ENCODE results near the gene CNGB1. TPM values are rescaled to one million over a fixed set of nuclear protein-coding genes. Genes with fewer than 3 reads are reported as not detected.

The CNGB1 gene
- total RNA-seq, 1 donor from 2014 or later, result not detected

GRCh38 chr16:58001781-58002415 is 31.0 kb upstream of the CNGB1 start:
- Mint-ChIP-seq H3K4me1 (ENCODE audit: low read depth) (peaks cover 35% of the 10 kb centered on the region), H3K9me3 (peaks cover 4% of the 10 kb centered on the region), H3K27ac (peak overlapping the region; percentile 90)

GRCh38 chr16:58000706-58001676 is 30.1 kb upstream of the CNGB1 start, which contains the start of gene USB1:
Gene USB1, plus strand, starts transcription at chr16:58001407. Its CDS starts 77 bp downstream, at chr16:58001484.
- peak; percentile 83 for DNase-seq (ENCODE audit: low spot score)

More at GRCh38 chr16:58001781-58002415, 31.0 kb upstream of the CNGB1 start:
- intact Hi-C loops (cut with micrococcal nuclease), result loop anchor here (1.0 to 5.0 kb wide), 6 partner anchors 103 to 425 kb away; partner anchors contain the start of gene KATNB1
- Mint-ChIP-seq H3K27me3 (ENCODE audit: low read depth) (no peaks in the 10 kb centered on the region), H3K4me3 (ENCODE audit: low read depth) (peak overlapping the region; percentile 92), H3K36me3 (ENCODE audit: low read depth) (peaks cover 36% of the 10 kb centered on the region)
- DNase-seq (ENCODE audit: low spot score), result no peak

GRCh38 chr16:57999971-58000705 is 29.2 kb upstream of the CNGB1 start, which contains the start of gene ZNF319:
Gene ZNF319, minus strand, starts transcription at chr16:58000672. Its CDS starts 2,407 bp downstream, at chr16:57998265.
- Mint-ChIP-seq H3K4me1 (ENCODE audit: low read depth) (peaks cover 40% of the 10 kb centered on the region), H3K4me3 (ENCODE audit: low read depth) (peak within 1 kb of the TSS; percentile 92), H3K27ac (peak within 1 kb of the TSS; percentile 90), H3K27me3 (ENCODE audit: low read depth) (no peaks in the 10 kb centered on the region), H3K36me3 (ENCODE audit: low read depth) (peaks cover 32% of the 10 kb centered on the region), H3K9me3 (no peaks in the 10 kb centered on the region)
- no peak for DNase-seq (ENCODE audit: low spot score)
- intact Hi-C loops (cut with micrococcal nuclease), result loop anchor here (1.0 to 5.0 kb wide), 4 partner anchors 15 to 423 kb away; no protein-coding TSS in a partner anchor

More at GRCh38 chr16:58000706-58001676, 30.1 kb upstream of the CNGB1 start, which contains the start of gene USB1:
- Mint-ChIP-seq H3K27ac (peak within 1 kb of the TSS; percentile 90), H3K36me3 (ENCODE audit: low read depth) (peaks cover 31% of the 10 kb centered on the region), H3K9me3 (no peaks in the 10 kb centered on the region), H3K27me3 (ENCODE audit: low read depth) (no peaks in the 10 kb centered on the region), H3K4me3 (ENCODE audit: low read depth) (peak within 1 kb of the TSS; percentile 92), H3K4me1 (ENCODE audit: low read depth) (peaks cover 35% of the 10 kb centered on the region)
- intact Hi-C loops (cut with micrococcal nuclease), result loop anchor here (1.0 to 5.0 kb wide), 7 partner anchors 16 to 424 kb away; partner anchors contain the start of gene KATNB1

- Mint-ChIP-seq H3K4me1 (ENCODE audit: low read depth) (peaks cover 41% of the 10 kb centered on the region), H3K27me3 (ENCODE audit: low read depth) (no peaks in the 10 kb centered on the region), H3K9me3 (no peaks in the 10 kb centered on the region), H3K4me3 (ENCODE audit: low read depth) (peak overlapping the region; percentile 71), H3K36me3 (ENCODE audit: low read depth) (peaks cover 31% of the 10 kb centered on the region), H3K27ac (peak overlapping the region; percentile 32)
- DNase-seq (ENCODE audit: low spot score), result peak; percentile 33
- intact Hi-C loops (cut with micrococcal nuclease), result no loop called here
Observed at GRCh38 chr16:57999366-57999970, 28.5 kb upstream of the CNGB1 start.

GRCh38 chr16:57998992-57999365 is 28.1 kb upstream of the CNGB1 start:
- Mint-ChIP-seq H3K27me3 (ENCODE audit: low read depth) (no peaks in the 10 kb centered on the region), H3K36me3 (ENCODE audit: low read depth) (peaks cover 28% of the 10 kb centered on the region), H3K4me1 (ENCODE audit: low read depth) (peaks cover 42% of the 10 kb centered on the region)

GRCh38 chr16:57998486-57998885 is 27.6 kb upstream of the CNGB1 start:
- Mint-ChIP-seq H3K27ac (peak overlapping the region; percentile 32), H3K4me3 (ENCODE audit: low read depth) (peak overlapping the region; percentile 71), H3K9me3 (no peaks in the 10 kb centered on the region), H3K27me3 (ENCODE audit: low read depth) (no peaks in the 10 kb centered on the region), H3K4me1 (ENCODE audit: low read depth) (peaks cover 38% of the 10 kb centered on the region), H3K36me3 (ENCODE audit: low read depth) (peaks cover 25% of the 10 kb centered on the region)
- intact Hi-C loops (cut with micrococcal nuclease), result no loop called here
- DNase-seq (ENCODE audit: low spot score), result peak; percentile 65

More at GRCh38 chr16:57998992-57999365, 28.1 kb upstream of the CNGB1 start:
- Mint-ChIP-seq H3K27ac (peak overlapping the region; percentile 32), H3K4me3 (ENCODE audit: low read depth) (peak overlapping the region; percentile 71), H3K9me3 (no peaks in the 10 kb centered on the region)
- no peak for DNase-seq (ENCODE audit: low spot score)
- intact Hi-C loops (cut with micrococcal nuclease), result no loop called here

- intact Hi-C loops (cut with micrococcal nuclease), result no loop called here
- DNase-seq (ENCODE audit: low spot score), result no peak
- Mint-ChIP-seq H3K9me3 (no peaks in the 10 kb centered on the region), H3K27me3 (ENCODE audit: low read depth) (no peaks in the 10 kb centered on the region), H3K4me3 (ENCODE audit: low read depth) (no peak overlapping the region), H3K36me3 (ENCODE audit: low read depth) (peaks cover 25% of the 10 kb centered on the region), H3K27ac (peak overlapping the region; percentile 38), H3K4me1 (ENCODE audit: low read depth) (peaks cover 38% of the 10 kb centered on the region)
Observed at GRCh38 chr16:57997528-57998265, 26.8 kb upstream of the CNGB1 start.

- H3K4me1 Mint-ChIP-seq (ENCODE audit: low read depth), result peaks cover 32% of the 10 kb centered on the region
- H3K9me3 Mint-ChIP-seq, result no peaks in the 10 kb centered on the region
- intact Hi-C loops (cut with micrococcal nuclease), result no loop called here
- H3K27ac Mint-ChIP-seq, result no peak overlapping the region
- H3K36me3 Mint-ChIP-seq (ENCODE audit: low read depth), result peaks cover 25% of the 10 kb centered on the region
- H3K4me3 Mint-ChIP-seq (ENCODE audit: low read depth), result no peak overlapping the region
- DNase-seq (ENCODE audit: low spot score), result no peak
- H3K27me3 Mint-ChIP-seq (ENCODE audit: low read depth), result no peaks in the 10 kb centered on the region
Observed at GRCh38 chr16:57997176-57997527, 26.2 kb upstream of the CNGB1 start.

GRCh38 chr16:57996406-57997175 is 25.7 kb upstream of the CNGB1 start:
- intact Hi-C loops (cut with micrococcal nuclease), result no loop called here
- peaks cover 25% of the 10 kb centered on the region for H3K36me3 Mint-ChIP-seq (ENCODE audit: low read depth)
- no peak for DNase-seq (ENCODE audit: low spot score)
- H3K27me3 Mint-ChIP-seq (ENCODE audit: low read depth), result no peaks in the 10 kb centered on the region
- H3K4me1 Mint-ChIP-seq (ENCODE audit: low read depth), result peaks cover 27% of the 10 kb centered on the region
- H3K4me3 Mint-ChIP-seq (ENCODE audit: low read depth), result no peak overlapping the region
- H3K27ac Mint-ChIP-seq, result no peak overlapping the region
- H3K9me3 Mint-ChIP-seq, result no peaks in the 10 kb centered on the region

GRCh38 chr16:57995721-57996405 is 24.9 kb upstream of the CNGB1 start:
- Mint-ChIP-seq H3K9me3 (no peaks in the 10 kb centered on the region), H3K27ac (no peak overlapping the region), H3K4me3 (ENCODE audit: low read depth) (no peak overlapping the region), H3K4me1 (ENCODE audit: low read depth) (peaks cover 25% of the 10 kb centered on the region), H3K36me3 (ENCODE audit: low read depth) (peaks cover 25% of the 10 kb centered on the region), H3K27me3 (ENCODE audit: low read depth) (no peaks in the 10 kb centered on the region)
- intact Hi-C loops (cut with micrococcal nuclease), result no loop called here
- no peak for DNase-seq (ENCODE audit: low spot score)

Measured in activated T-helper 2 cell treated with anti-CD3 and anti-CD28 coated beads, Interferon-gamma antibody, Interleukin-2, Interleukin-4, amounts not matched to agents 10 μg/mL and 5 μg/mL and 100 μg/mL, durations not matched to agents 14 hours and 24 hours and 36 hours (primary cell).